SK-N-SH (cell line): Measurements from ENCODE around the gene L3MBTL1.

Experiments
- CHD2 ChIP-seq: fragments of 150-350 bp; IDR thresholded peaks from 2 replicates; pipeline ENCODE4 v1.6.1; 2018; ENCODE audit warnings: low read length; ENCODE audit not compliant: partially characterized antibody
- CTCF ChIP-seq: fragments of 200-600 bp; sonication (generic); IDR thresholded peaks from 2 replicates; pipeline ENCODE4 v1.6.1; 2017; ENCODE audit warnings: antibody characterized with exemption, mild to moderate bottlenecking, moderate library complexity
- EP300 ChIP-seq, 2 experiments: IDR thresholded peaks; 2 replicates each; pipeline versions ENCODE4 v1.4.0 to v1.6.1; 2012; ENCODE audit warnings: borderline replicate concordance in 1 of 2, low read depth in 1 of 2, low read length in 1 of 2
- FOXJ3 ChIP-seq: sonication (generic); formaldehyde crosslinking; IDR thresholded peaks from 2 replicates; pipeline ENCODE4 v1.5.1; 2020; ENCODE audit warnings: mild to moderate bottlenecking, missing genetic modification reagents
- NRF1 ChIP-seq: IDR thresholded peaks from 2 replicates; pipeline ENCODE4 v1.6.1; 2012; ENCODE audit warnings: low read depth, mild to moderate bottlenecking, low read length
- RAD21 ChIP-seq: IDR thresholded peaks from 2 replicates; pipeline ENCODE4 v1.6.1; 2012; ENCODE audit warnings: mild to moderate bottlenecking, low read length
- RCOR1 ChIP-seq: fragments of 150-350 bp; IDR thresholded peaks from 2 replicates; pipeline ENCODE4 v1.6.1; 2017; ENCODE audit warnings: antibody characterized with exemption, low read length
- YY1 ChIP-seq: IDR thresholded peaks from 2 replicates; pipeline ENCODE4 v1.4.0; 2012; ENCODE audit warnings: low read depth, mild to moderate bottlenecking
- TF ChIP-seq, protein P1 (sequence below): fragments of 150-350 bp; IDR thresholded peaks from 2 replicates; pipeline ENCODE4 v1.6.1; 2016; ENCODE audit warnings: mild to moderate bottlenecking, low read depth, low read length
- TF ChIP-seq, protein P2 (sequence below): fragments of 150-350 bp; IDR thresholded peaks from 2 replicates; pipeline ENCODE4 v1.6.1; 2017; ENCODE audit warnings: antibody characterized with exemption, low read length, low read depth, borderline replicate concordance

DNA sequence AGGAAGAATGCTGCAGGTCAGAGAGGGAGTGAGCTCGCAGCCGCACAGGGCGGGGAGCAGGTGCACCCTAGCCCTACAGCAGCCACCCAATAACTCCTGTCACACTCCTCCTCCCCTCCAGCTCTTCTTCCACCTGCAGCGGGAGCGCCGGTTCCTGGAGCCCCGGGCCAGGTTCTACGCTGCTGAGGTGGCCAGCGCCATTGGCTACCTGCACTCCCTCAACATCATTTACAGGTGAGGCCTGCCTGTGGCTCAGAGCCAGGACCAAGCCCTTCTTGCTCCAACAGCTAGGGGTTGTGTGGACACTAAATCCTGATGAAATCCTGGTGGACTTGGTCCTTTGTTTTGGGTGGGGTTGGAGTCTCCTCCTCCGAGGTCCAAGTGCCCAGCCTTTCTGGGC lies 63.0 kb downstream of the L3MBTL1 start:
- no peak for TF ChIP-seq NRF1
- TF ChIP-seq EP300 (IDR thresholded peaks at IDR 0.05; ENCODE audit: borderline replicate concordance in 1 of 2, low read depth in 1 of 2, low read length in 1 of 2): no peak
- TF ChIP-seq CTCF: no peak
- TF ChIP-seq, protein P1, sequence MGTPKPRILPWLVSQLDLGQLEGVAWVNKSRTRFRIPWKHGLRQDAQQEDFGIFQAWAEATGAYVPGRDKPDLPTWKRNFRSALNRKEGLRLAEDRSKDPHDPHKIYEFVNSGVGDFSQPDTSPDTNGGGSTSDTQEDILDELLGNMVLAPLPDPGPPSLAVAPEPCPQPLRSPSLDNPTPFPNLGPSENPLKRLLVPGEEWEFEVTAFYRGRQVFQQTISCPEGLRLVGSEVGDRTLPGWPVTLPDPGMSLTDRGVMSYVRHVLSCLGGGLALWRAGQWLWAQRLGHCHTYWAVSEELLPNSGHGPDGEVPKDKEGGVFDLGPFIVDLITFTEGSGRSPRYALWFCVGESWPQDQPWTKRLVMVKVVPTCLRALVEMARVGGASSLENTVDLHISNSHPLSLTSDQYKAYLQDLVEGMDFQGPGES: no peak
- TF ChIP-seq YY1: no peak
- TF ChIP-seq RCOR1: no peak
- no peak for TF ChIP-seq FOXJ3 (CRISPR knock-in tag)
- no peak for TF ChIP-seq RAD21
- TF ChIP-seq, protein P2, sequence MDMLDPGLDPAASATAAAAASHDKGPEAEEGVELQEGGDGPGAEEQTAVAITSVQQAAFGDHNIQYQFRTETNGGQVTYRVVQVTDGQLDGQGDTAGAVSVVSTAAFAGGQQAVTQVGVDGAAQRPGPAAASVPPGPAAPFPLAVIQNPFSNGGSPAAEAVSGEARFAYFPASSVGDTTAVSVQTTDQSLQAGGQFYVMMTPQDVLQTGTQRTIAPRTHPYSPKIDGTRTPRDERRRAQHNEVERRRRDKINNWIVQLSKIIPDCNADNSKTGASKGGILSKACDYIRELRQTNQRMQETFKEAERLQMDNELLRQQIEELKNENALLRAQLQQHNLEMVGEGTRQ: no peak
- no peak for TF ChIP-seq CHD2
